ENCODE measurements around the gene SEMA4A.
"Not testable (repeated sequence)": the region's sequence is repeated elsewhere in the genome, so short reads cannot be mapped to it uniquely, and the experiment has no call there.

Gene SEMA4A

DNA sequence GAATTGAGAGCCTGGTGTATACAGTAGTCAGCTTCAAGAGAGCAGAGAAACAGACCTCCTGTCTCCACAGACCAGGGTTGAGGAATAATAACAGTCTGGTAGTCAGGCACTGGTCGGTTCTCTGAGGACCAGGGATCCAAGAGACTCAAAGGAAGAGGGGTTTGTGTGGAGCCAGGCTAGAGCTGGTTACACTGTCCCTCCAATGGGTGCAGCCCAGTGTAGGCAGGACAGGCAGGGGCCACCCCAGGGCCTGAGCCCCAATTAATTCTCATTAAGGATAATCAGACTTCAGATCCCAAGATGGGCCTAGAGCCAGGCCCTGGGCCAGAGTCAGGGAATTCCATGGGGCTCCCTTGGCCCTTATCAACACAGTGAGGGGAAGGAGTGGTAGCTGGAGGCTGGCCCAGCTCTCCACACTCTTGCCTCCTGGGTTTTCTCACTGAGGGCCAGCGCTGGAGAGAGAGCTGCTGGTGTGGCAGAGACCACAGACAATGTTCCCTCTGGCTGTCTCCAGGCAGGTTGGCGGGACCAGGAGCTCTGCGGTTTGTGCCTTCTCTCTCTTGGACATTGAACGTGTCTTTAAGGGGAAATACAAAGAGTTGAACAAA is 9.1 kb downstream of the SEMA4A start:
- DNase-seq = no peak

DNA sequence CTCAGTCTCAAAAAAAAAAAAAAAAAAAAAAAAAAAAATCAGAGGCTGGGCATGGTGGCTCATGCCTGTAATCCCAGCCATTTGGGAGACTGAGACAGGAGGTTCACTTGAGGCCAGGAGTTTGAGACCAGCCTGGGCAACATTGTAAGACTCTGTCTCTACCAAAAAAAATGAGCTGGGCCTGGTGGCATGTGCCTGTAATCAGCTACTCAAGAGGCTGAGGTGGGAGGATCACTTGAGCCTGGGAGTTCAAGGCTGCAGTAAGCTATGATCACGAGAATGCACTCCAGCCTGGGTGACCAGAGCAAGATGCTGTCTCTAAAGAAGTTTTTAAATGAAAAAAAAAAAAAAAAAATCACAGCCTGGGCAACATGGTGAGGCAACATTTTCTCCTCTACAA is 10.3 kb downstream of the SEMA4A start:
- no peak for DNase-seq

DNA sequence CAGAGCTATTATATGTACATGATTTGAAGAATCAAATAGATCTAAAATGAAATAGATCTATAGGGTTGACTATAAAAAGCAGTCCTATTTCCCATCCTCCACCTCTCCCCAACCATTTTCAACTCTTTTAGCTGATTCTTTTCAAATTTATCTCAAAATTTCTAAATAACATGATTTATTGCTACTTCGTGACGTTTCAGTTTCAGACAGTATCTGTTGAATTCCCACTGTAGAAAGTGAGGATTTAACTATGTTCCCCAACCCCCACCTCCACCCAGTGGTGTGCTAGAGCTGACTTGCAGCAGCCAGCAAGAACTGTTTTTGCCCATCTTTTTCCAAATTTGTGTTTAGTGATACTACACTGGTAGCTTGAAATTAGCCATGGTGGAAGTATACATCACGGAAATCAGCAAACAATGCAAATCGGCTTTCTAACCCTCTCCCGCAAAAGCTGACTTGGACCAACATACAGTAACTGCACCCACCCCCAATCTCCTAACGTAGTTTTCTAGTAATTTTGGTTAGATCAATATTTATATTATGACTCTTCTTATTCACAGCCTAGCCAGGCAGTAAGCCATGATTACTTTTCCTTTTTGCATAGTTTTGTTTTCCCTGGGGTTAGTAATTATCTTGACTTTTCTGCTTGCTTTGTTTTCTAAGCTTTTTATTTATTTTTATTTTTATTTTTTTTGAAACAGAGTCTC is 10.9 kb downstream of the SEMA4A start:
- DNase-seq = no peak

DNA sequence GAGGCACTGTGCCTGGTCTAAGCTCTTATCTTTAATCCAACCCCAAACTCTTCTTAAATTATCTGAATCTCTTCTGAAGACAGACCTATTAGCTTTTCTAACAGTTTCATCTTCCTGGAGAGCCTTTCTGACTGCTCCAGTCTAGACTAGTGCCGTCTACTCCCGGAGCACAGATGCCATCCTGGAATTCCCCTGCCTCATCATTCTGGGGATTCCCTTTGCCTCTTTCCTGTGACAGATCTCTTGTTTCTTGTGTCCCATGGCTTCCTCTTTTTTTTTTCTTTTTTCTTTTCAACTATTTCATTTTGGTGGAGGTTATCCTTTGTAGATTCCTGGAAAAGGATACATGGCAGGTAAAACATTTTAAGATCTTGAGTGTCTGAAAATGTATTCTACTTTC is 11.7 kb downstream of the SEMA4A start:
- no peak for DNase-seq

DNA sequence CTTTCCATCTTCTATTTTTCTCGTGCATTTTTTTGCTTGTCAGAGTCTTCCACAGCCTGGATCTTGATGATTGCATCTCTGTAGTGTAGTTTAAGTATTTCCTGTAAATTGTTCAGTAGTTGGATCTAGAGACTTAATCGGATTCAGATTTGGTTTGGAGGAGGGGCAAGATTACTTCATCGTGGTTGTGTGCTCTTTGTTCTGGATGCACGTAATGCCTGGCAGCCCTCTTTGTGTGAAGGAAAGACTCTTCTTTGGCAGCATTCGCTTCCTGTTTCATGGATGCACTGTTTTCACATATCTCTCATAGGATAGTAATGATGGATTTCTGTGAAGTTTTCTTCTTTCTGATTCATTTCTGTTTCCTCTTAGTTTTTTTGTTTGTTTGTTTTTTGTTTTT is 14.2 kb downstream of the SEMA4A start:
- DNase-seq = no peak

DNA sequence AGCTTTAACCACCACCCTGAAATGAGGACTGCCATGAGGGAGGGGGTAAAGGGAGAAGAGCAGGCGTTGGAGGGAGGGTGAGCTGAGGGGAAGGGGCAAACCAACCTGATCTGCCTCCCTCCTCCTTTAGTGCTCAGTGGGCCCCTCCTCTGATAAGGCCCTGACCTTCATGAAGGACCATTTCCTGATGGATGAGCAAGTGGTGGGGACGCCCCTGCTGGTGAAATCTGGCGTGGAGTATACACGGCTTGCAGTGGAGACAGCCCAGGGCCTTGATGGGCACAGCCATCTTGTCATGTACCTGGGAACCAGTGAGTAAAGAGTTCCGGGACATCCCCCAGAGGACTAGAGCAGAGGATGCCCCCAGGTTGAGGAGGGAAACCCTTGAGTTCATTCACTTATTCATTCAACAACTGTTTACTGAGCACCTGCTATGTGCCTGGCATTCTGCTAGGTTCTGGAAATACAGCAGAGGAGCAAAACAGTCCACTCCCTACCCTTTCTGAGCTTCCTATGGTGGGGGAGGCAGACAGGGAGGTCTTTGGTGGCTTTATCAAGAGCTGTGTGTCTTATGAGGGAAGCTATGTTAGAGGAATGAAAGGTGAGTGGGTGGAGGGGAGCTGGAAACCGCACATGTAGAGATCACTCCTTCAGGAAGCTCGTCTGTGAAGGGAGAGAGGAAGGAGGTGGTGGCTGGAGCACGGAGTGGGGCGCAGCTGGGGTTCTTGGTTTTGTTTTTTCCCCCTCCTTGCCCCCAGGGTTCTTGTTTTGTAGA is 19.5 kb downstream of the SEMA4A start:
- no peak for DNase-seq

DNA sequence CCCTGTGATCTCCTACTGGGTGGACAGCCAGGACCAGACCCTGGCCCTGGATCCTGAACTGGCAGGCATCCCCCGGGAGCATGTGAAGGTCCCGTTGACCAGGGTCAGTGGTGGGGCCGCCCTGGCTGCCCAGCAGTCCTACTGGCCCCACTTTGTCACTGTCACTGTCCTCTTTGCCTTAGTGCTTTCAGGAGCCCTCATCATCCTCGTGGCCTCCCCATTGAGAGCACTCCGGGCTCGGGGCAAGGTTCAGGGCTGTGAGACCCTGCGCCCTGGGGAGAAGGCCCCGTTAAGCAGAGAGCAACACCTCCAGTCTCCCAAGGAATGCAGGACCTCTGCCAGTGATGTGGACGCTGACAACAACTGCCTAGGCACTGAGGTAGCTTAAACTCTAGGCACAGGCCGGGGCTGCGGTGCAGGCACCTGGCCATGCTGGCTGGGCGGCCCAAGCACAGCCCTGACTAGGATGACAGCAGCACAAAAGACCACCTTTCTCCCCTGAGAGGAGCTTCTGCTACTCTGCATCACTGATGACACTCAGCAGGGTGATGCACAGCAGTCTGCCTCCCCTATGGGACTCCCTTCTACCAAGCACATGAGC is 23.3 kb downstream of the SEMA4A start:
- DNase-seq = no peak

DNA sequence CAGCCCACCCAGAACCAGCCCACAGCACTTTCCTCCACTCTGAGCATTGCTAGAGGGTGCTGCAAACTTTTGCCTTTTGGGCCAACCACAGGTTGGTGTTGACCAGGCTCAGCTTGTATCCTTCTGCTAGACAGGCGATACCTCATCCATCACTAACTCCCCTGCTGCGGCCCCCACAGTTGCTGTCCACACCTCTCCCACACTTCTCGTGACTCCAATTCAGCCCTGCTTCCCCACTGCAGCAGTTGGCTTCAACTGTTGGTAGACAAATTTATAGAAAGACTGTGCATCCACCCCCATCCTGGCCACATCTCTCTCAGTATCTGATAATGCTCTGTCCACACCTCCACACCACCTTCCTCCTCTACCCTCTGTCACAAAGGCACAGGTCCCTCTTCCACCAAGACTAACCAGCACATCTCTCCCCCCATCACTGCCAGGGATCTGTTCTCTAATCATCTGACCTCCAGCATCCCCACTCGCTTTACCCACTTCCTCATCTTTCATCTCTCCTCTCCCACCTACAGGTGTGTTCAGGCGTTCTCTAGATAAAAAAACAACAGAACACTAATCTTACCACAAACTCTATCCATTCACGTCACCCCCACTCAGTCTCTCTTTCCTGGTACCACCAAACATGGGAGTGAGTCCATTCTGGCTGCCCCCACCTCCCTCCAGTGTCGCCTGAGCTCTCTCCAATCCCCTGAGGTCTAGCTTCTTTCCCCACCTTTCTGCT is 24.7 kb downstream of the SEMA4A start:
- DNase-seq = no peak

DNA sequence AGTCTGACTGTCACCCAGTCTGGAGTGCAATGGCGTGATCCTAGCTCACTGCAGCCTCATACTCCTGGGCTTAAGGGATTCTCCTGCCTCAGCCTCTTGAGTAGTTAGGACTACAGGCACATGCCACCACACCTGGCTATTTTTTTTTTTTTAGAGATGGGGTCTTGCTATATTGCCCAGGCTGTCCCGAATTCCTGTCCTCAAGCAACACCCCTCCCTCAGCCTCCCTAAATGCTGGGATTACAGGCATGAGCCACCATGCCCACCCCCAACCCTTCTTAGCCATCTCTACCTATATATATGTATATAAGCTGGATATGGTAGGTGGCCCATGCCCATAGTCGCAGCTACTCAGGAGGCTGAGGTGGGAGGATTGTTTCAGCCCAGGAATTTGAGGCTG is 27.1 kb downstream of the SEMA4A start:
- no peak for DNase-seq

DNA sequence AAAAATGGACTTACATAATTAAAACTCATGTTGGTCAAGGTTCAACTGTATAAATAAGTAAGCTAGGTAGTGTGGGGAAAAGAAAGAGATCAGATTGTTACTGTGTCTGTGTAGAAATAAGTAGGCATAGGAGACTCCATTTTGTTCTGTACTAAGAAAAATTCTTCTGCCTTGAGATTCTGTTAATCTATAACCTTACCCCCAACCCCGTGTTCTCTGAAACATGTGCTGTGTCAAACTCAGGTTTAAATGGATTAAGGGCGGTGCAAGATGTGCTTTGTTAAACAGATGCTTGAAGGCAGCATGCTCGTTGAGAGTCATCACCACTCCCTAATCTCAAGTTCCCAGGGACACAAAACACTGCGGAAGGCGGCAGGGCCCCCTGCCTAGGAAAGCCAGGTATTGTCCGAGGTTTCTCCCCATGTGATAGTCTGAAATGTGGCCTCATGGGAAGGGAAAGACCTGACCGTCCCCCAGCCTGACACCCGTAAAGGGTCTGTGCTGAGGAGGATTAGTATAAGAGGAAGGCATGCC is 28.1 kb downstream of the SEMA4A start:
- not testable (repeated sequence) for DNase-seq

DNA sequence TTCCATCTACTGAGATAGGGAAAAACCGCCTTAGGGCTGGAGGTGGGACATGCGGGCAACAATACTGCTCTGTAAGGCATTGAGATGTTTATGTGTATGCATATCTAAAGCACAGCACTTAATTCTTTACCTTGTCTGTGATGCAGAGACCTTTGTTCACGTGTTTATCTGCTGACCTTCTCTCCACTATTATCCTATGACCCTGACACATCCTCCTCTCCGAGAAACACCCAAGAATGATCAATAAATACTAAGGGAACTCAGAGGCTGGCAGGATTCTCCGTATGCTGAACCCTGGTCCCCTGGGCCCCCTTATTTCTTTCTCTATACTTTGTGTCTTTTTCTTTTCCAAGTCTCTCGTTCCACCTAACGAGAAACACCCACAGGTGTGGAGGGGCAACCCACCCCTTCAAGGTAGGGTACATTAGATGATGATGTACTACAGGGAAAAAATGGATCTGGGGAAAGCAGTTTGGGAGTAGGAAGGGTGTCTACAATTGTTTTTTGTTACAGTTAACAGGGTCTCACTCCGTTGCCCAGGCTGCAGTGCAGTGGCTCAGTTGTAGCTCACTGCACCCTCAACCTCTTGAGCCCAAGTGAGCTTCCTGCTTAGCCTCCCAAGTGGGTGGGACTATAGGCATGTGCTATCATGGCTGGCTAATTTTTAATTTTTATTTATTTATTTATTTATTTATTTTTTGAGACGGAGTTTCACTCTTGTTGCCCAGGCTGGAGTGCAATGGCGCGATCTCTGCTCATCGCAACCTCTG is 28.8 kb downstream of the SEMA4A start:
- DNase-seq = not testable (repeated sequence)

DNA sequence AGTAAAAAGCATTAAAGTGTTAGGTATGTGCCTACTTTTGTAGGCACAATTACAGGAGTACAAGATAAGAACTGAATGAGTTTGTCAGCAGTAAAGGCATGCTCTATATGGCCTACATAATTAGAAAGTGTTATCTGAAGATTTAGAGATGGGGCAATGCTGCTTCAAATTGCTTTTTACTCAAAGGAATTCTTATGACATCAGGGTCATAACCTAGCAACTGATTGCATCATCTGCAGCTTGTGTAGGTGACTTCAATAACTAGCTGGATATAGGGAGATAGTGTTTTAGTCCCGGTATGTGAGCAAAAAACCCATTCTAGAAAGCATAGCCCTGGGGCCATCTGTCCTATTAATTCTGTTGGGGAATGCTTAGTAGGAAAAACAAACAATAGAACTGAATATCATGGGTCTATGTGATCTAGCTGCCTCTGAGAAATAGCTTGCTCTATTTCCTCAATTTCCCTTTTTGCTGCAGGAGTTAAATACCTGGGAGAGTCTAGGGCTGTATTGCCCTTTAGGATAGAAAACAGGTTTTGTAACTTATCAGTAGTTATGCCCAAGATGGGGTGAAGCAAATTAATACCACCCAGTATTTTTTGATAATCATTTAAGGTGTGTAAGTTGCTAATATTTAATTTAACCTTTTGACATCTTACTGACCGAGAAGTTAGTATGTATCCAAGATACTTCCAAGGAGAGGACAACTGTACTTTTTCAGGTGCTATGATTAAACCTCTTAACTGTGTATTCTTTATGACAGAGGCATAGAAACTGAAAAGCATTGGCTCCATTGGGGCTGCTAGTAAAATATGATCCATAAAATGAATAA is 33.2 kb downstream of the SEMA4A start:
- DNase-seq = peak; percentile 16

DNA sequence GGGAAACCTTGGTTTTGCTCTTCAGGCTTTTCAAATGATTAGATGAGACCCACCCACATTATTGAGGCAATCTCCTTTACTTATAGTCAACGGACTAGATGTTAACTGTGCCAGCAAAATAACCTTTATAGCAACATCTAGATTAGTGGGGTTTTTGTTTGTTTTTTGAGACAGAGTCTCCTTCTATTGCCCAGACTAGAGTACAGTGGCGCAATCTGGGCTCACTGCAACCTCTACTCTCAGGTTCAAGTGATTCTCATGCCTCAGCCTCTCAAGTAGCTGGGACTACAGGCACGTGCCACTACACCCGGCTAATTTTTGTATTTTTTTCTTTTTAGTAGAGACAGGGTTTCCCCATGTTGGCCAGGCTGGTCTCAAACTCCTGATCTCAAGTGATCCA is 36.9 kb downstream of the SEMA4A start:
- DNase-seq = not testable (repeated sequence)

DNA sequence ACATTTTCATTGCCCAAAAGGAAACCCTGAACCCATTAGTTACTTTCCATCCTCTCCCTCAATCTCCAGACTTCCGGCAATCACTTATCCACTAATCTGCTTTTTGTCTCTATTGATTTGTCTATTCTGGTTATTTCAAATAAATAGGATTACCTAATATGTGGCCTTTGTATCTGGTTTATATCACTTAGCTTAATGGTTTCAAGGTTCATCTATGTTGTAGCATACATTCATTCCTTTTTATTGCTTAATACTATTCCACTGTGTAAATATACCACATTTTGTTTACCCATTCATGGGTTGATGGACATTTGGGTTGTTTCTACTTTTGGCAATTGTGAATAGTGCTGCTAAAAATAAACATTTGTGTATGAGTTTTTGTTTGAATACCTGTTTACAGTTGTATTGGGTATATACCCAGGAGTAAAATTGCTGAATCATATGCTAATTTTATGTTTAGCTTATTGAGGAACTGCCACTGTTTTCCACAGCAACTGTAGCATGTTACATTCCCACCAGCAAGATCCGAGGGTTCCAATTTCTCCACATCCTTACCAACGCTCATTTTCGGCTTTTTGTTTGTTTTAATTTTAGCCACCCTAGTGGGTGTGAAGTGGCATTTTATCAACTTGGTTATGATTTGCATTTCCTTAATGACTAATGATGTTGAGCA is 38.0 kb downstream of the SEMA4A start:
- DNase-seq = no peak

DNA sequence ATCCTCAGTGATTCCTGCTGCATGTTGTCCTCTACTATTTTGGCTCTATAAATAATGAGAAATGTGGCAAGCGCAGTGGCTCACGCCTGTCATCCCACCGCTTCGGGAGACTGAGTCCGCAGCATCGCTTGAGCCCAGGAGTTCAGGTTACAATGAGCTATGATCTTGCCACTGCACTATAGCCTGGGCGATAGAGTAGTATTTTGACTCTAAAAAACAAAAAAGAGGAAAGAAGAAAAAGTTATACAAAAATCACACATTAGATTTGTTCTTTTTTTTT is 39.8 kb downstream of the SEMA4A start:
- no peak for DNase-seq

DNA sequence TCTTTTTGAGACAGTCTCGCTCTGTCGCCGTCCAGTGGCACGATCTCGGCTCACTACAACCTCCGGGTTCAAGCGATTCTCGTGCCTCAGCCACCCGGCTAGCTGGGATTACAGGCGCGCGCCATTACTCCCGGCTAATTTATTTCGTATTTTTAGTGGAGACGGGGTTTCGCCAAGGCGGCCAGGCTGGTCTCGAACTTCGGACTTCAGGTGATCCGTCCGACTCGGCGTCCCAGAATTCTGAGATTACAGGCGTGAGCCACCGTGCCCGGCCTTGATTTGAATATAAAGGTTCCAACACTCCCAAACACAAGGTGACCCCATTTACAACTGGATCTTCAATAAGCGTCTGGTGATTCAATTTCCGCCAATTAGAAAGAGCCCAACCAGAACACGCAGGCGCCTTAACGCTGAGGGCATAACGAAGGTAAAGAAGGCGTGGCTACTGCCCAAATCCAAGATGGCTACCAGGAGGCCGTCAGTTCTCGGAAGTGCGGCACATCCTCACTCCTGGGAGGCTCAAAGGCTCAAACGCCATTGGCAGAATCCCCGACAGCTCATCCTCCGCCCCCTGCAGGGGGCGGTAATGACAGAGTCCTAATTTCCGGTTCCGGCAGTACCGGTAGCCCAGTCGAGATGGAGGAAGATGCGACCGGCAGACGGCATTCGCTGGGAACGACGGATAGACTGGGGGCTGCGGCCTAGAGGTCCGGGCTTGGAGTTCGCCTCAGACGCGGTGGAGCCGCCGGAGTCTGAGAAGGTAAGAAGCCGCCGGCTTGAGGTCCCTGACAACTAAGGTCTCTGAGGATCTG is 40.3 kb downstream of the SEMA4A start, which contains the start of gene SLC25A44:
Gene SLC25A44 (plus strand): TSS at position 617 of the 812 bp plus-strand sequence. CDS start 5,744 bp downstream, outside the sequence.
- peak; percentile 99 for DNase-seq

DNA sequence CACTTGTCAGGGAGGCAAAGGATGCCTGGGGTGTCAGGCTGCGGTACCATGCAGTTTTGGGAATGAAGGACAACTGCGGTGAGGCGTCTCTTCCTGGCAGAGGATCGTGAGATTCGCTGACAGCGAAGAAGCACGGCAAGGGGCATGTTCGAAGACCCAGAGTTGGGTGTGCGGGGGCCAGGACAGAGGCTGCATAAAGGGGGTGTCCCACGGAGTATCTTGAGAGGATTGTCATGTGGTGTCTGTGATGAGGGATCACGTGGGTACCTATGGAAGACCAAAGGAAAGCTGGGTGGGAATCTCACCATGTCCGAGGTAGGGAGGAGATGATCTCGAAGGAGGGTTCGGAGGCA is 40.9 kb downstream of the SEMA4A start:
- DNase-seq = no peak

DNA sequence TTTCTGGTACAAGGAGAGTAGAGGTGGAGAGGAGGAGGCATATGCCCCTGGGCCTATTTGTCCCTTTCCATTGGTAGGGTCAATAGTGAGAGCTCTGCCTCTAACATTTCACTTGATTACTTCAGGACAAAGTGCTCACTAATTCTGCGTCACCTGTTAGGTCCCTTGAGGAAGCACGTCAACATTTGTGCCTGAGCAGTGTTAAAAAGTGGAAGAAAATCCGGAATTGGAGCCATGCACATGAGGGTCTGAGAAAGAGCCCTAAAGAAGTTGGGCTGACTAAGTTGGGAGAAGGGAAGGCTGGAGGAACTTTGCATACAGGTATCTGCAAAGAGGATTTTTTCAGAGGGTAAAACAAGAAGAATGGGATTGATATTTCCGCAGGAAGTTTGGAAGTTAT is 42.5 kb downstream of the SEMA4A start:
- DNase-seq = no peak

DNA sequence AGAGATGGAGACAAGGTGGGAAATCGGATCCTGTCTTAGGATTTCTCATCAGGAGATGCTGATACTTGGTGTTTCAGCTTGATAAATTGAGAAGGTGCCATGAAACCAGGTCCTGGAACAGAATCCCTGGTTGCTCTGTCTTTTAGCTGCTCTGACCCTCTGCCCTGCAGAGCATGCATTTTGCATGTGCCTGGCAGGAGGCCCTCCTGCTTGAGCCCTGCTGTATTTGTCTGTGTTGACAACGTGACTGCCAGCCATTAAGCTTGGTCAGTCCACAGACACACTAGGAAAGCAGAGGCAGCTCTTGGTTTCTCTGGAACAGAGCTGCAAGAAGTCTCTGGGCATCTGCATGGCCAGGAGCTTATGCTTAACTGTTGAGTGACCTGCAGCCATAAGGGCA is 43.1 kb downstream of the SEMA4A start:
- DNase-seq = no peak
